ENCODE data around the gene MRPS6. TPM values are rescaled to one million over a fixed set of nuclear protein-coding genes. Genes with fewer than 3 reads are reported as not detected.

MRPS6 gene
- total RNA-seq, 1 experiment from 2014 or later, result 55.1 TPM

GRCh38 chr21:34046917-34047316 lies 26.5 kb upstream of the MRPS6 start:
- Histone ChIP-seq H3K9ac (ENCODE audit: low read length) (no peak overlapping the region), H3K27me3 (ENCODE audit: insufficient read depth, low read length) (no peaks in the 10 kb centered on the region), H3K4me1 (ENCODE audit: control insufficient read depth in 1 of 2, insufficient read depth in 2 of 2, low read length in 2 of 2) (no peaks in the 10 kb centered on the region), H3K9me3 (ENCODE audit: control insufficient read depth in 1 of 2, insufficient read depth in 1 of 2, low read depth in 1 of 2, low read length in 2 of 2) (no peaks in the 10 kb centered on the region), H3K4me3 (replicated peaks in 1 of 2; ENCODE audit: low read depth in 1 of 2, low read length in 2 of 2) (no peak overlapping the region), H4K20me1 (ENCODE audit: insufficient read depth) (no peaks in the 10 kb centered on the region), H3K9me2 (ENCODE audit: insufficient read depth) (no peaks in the 10 kb centered on the region), H3K27ac (ENCODE audit: low read depth, low read length) (no peak overlapping the region), H2AFZ (ENCODE audit: low read depth, low read length, poor library complexity, severe bottlenecking) (no peak overlapping the region), H3K36me3 (ENCODE audit: control insufficient read depth in 1 of 2, insufficient read depth in 2 of 2, low read length in 2 of 2) (no peaks in the 10 kb centered on the region), H3K4me2 (ENCODE audit: low read length) (no peak overlapping the region), H3K79me2 (ENCODE audit: insufficient read depth, low read length) (no peaks in the 10 kb centered on the region)
- ATAC-seq (no peak), DNase-seq (ENCODE audit: low read depth, low spot score) (no peak)
- ChIA-PET CTCF (no interaction called here), RAD21 (ENCODE audit: low non-redundant PET in 1 of 2, low total read pairs in 2 of 2, uncharacterized antibody in 2 of 2, unreplicated experiment in 2 of 2) (interaction anchor here in 1 of 2 experiments (0.7 kb wide), 1 partner anchor 21 kb away, joined by 3 read pairs; no protein-coding TSS in a partner anchor), POLR2A (no interaction called here)
- intact Hi-C loops (cut with micrococcal nuclease), result no loop called here
- TF ChIP-seq POLR2AphosphoS5 (IDR thresholded peaks at IDR 0.05; ENCODE audit: low read depth, low read length) (no peak), SIN3A (IDR thresholded peaks at IDR 0.05; ENCODE audit: low read depth) (no peak), ZNF274 (IDR thresholded peaks at IDR 0.05; ENCODE audit: low read depth, low read length) (no peak), SP1 (IDR thresholded peaks at IDR 0.05; ENCODE audit: low read depth) (no peak), REST (IDR thresholded peaks at IDR 0.05; ENCODE audit: low read depth) (no peak), CEBPB (IDR thresholded peaks at IDR 0.05; ENCODE audit: low read depth) (no peak), ATF3 (IDR thresholded peaks at IDR 0.05) (no peak), RAD21 (IDR thresholded peaks at IDR 0.05; ENCODE audit: low read depth) (no peak), YY1 (IDR thresholded peaks at IDR 0.05; ENCODE audit: extremely low read depth, insufficient replicate concordance, low read depth, low read length) (no peak), TCF7L2 (IDR thresholded peaks at IDR 0.05; ENCODE audit: borderline replicate concordance, extremely low read depth, insufficient read depth, insufficient read length) (no peak), POLR2A (IDR thresholded peaks at IDR 0.05; ENCODE audit: borderline replicate concordance, extremely low read depth, insufficient read depth, insufficient read length) (no peak), SRF (IDR thresholded peaks at IDR 0.05; ENCODE audit: low read depth) (no peak), EZH2 (IDR thresholded peaks at IDR 0.05) (no peak), JUND (IDR thresholded peaks at IDR 0.05) (no peak), CBX3 (IDR thresholded peaks at IDR 0.05; ENCODE audit: low read depth) (no peak), EGR1 (IDR thresholded peaks at IDR 0.05; ENCODE audit: low read depth) (no peak)
- TF ChIP-seq, protein P1, sequence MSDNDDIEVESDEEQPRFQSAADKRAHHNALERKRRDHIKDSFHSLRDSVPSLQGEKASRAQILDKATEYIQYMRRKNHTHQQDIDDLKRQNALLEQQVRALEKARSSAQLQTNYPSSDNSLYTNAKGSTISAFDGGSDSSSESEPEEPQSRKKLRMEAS (IDR thresholded peaks at IDR 0.05), result no peak
- TF ChIP-seq, protein P2, sequence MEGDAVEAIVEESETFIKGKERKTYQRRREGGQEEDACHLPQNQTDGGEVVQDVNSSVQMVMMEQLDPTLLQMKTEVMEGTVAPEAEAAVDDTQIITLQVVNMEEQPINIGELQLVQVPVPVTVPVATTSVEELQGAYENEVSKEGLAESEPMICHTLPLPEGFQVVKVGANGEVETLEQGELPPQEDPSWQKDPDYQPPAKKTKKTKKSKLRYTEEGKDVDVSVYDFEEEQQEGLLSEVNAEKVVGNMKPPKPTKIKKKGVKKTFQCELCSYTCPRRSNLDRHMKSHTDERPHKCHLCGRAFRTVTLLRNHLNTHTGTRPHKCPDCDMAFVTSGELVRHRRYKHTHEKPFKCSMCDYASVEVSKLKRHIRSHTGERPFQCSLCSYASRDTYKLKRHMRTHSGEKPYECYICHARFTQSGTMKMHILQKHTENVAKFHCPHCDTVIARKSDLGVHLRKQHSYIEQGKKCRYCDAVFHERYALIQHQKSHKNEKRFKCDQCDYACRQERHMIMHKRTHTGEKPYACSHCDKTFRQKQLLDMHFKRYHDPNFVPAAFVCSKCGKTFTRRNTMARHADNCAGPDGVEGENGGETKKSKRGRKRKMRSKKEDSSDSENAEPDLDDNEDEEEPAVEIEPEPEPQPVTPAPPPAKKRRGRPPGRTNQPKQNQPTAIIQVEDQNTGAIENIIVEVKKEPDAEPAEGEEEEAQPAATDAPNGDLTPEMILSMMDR (IDR thresholded peaks at IDR 0.05 in 2 of 3, conservative IDR thresholded peaks at IDR 0.05 in 1 of 3; ENCODE audit: borderline replicate concordance in 1 of 3, insufficient read depth in 1 of 3, low read depth in 2 of 3, low read length in 2 of 3), result no peak
- TF ChIP-seq, protein P3, sequence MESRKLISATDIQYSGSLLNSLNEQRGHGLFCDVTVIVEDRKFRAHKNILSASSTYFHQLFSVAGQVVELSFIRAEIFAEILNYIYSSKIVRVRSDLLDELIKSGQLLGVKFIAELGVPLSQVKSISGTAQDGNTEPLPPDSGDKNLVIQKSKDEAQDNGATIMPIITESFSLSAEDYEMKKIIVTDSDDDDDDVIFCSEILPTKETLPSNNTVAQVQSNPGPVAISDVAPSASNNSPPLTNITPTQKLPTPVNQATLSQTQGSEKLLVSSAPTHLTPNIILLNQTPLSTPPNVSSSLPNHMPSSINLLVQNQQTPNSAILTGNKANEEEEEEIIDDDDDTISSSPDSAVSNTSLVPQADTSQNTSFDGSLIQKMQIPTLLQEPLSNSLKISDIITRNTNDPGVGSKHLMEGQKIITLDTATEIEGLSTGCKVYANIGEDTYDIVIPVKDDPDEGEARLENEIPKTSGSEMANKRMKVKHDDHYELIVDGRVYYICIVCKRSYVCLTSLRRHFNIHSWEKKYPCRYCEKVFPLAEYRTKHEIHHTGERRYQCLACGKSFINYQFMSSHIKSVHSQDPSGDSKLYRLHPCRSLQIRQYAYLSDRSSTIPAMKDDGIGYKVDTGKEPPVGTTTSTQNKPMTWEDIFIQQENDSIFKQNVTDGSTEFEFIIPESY (IDR thresholded peaks at IDR 0.05; ENCODE audit: extremely low read depth, insufficient replicate concordance, low read length), result no peak
- no TSS peak for BruUV-seq (replicated peaks)
